GM19328 (cell line): Measurements from ENCODE around the gene PGF.

Experiments used
- ATAC-seq: cut with Tn5 transposase; IDR thresholded peaks from one replicate; pipeline ENCODE4 v1.9.1; 2021; ENCODE audit warnings: mild to moderate bottlenecking, moderate library complexity; ENCODE audit not compliant: unreplicated experiment

Gene PGF

DNA sequence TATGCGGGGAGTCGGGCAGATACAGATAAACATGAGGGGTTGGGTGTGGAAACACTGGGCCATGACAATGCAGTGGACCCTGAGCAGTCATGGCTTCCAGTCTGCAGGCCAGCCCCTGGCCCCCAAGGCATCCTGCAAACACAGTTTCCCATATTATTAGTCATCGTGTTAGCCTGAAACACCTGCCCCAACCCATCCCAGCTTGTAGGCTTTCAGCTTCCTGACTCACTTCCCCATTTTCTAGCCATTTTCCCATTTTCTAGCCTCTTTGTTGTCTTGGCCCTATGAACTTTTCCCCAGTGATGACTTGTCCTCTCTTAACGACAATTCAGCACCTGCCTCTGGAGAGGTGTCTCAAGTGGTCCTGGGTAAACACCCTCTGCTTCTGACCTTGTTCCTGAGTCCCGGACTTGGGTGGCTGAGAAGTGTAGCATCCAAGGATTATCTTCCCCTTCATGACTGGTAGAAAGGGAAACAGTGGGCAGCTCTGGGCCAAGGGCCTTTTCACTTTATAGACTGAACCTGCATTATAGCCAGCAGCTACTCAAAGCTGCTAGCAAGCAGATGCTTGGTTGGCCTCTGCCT, 4.3 kb upstream of the PGF start:
- ATAC-seq, result no peak

DNA sequence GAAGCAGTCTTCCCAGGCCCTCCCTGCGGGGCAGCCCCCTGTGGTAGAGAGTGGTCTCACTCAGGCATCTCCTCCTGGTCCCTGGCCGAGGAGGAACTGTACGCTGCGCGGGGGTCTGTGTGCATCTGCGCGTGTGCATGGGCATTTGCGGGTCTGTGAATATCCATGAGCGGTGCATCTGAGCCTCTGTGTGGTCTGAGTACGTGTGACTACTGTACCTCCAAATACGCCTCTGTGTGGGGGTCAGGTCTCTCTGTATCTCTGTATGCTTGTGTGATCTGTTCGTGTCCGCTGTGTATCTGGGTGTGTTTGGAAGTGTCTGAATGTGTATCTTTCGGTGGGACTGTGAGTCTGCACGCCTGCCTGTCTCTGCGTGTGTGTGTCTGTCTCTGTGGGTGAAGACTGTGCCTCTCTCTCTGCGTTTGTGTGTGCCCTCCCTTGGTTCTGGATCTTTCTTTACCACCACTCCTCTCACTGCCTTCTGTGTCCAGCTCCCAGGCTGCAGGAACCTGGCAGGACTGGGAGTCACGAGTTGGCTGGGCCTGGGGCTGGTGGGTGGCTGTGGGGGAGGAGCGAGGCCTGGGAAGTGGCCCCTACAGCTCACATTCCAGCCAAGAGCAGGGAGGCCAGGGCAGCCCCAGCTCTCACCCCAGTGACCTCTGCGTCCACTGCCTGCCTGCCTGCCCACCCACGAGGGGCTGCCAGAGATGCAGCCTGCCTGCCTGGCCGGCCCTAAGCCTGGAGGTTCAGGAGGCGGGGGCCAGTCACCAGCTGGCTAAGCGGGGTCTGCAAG, 1.1 kb upstream of the PGF start:
- no peak for ATAC-seq

DNA sequence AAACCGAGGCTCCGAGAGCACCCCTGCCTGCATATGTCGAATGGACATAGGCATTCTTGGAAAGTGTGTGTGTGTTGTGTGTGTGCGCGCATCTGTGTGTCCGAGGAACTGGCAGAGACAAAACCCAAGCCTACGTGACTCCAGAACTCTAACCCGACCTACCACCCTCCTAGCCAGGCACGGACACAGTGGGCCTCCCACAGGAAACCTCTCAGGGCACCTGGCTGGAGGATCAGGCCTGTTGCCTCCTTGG, 556 bp upstream of the PGF start:
- ATAC-seq, result no peak

DNA sequence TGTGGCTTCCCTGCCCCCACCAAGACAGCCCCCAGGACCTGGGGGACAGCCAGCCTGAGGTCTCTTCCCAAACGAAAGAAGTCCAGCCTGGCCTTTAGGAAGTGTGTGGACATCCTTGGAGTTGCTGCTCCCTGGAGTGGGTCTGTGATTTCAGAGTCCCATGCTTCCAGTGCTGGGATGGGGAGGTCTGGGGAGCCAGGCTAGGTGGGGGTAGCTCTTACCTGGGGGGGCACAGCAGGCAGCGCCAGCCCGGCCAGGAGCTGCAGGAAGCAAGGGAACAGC, 509 bp downstream of the PGF start:
- no peak for ATAC-seq

DNA sequence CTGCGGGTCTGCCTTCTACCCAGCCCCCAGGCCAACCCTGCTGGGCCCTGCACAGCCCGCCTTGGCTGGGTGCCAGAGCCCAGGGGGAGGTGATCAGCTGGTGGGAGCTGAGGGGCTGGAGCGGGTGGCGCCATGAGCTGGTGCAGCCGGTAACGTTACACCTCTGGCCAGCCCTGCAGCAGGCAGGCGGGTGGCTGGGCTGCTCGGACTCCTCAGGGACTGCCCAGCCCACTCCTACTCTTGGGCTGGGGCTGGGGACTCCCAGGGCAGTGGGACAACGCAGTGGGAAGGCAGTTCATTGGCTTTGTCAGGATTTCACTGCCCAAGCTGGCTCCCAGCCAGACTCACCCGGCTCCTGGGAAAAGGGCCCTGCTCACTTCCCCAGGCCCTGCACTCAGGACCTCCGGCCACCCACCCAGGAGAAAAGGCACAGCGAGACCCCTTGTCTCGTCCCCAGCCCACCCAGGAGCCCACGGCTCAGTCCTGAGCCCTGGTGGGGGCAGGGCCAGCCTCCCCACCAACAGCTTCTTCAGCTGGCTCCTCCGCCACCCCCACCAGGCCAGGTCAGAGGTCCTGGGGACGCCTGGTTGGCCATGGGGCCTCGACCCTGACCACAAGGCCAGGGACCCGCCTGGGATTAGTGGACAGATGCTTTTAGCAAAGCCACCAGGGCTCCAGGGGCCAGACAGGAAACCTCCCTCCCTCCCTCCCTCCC, 1.0 kb downstream of the PGF start:
- no peak for ATAC-seq

DNA sequence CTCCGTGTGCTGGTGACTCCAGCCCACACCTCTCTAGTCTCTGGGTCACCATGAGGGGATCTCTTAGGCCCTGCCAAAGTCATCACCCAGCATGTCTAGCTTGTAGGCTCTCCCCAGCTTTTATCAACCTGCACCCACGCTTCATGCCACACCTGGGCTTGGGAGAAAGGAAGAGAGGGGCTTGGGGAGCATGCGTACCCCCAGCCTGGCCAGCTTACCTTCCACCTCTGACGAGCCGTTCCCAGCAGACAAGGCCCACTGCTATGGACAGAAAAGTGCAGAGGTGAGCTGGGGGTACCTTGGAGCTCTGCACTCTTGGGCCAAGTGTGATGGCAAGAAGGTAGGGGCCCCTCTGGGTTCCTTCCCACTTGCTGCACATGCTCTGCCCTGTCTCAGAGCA, 1.7 kb downstream of the PGF start:
- ATAC-seq, result no peak

DNA sequence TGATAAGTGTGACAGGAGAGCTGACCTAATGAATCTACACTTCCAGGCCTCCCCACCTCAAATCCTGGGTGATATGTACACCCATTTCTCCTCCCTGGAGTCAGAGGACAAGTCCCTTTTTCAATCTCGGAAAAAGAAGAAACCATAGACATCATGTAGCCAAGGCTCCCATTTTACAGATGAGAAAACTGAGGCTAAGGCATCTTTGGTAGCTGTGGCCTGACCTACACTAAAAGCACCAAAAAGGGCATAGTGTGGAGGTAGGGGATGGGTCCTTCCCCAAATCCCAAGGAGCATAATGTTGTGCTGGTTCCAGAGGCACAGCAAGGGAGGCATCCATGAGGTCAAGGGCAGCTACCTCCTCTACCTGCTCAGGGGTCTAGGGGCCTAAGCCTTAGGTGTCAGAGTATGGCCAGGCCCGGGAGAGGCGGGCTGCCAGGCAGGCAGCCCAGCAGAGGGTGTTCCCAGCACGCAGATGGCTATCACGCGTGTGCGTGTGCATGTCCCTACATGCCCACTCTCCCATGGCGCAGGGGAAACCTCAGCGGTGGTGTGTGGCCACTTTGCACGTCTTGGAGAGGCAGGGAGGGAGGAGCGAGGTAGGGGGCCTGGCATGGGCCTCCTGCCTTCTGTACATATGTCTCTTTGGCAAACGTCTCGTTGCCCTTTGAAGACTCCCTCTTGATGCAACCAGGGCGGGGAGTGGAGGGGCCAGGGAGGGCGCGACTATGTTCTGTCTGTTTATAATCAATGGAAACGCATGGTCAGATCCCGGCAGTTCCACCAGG, 2.5 kb downstream of the PGF start:
- no peak for ATAC-seq

DNA sequence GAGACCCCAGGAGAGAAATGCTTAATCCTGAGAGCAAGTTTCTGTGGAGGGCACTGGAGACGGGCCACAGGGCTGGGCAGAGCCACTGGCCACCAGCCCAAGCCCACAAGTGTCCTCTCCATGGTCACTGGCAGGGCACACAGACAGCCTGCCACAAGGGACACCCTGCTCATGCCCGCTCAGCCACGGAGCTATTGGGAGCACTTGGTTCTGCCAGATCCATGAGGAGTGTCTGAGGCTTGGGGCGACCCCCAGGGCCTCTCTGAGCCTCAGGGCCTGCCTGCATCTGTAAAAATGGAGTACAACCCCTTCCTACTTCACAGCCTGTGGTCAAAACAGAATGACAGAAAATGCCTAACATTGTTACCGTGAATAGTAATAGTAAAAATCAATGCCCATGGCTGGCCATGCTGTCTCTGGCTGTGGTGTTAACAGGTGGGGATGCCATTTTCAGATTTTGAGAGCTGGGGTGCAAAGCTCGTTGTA, 3.2 kb downstream of the PGF start:
- no peak for ATAC-seq

DNA sequence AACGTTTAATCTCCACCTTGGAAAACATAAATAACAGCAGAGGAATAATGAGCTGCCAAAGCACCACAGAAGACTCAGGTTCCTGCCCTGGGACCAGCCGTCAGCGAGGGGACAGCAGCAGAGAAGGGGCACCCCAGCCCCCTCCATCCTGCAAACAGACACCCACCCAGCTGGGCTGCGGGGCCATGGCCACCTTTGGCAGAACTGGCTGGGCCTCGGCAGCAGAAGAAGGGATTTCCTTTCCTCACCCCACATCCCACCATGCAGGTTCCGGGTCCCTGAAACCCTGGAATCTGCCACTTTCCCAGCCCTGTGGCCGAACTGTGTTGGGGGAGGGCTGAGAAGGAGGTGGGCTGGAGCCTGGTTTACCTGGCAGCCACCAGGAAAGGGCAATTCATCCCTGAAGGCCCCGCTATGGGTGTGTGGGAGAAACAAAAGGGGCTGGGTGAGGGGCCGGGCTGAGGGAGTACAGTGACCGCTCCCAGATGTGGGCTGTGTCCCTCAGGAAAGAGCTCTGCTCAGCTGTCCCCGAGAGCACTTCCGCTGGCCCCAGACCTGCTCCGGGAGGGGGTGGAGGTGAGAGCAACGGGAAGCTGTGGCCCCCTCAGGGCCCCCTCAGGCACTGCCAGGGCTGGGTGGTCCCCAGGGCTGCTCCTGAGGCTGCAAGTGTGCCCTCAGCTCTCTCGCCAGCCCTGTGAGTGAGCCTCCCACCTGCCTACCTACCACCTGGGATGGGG, 3.8 kb downstream of the PGF start:
- ATAC-seq, result no peak

DNA sequence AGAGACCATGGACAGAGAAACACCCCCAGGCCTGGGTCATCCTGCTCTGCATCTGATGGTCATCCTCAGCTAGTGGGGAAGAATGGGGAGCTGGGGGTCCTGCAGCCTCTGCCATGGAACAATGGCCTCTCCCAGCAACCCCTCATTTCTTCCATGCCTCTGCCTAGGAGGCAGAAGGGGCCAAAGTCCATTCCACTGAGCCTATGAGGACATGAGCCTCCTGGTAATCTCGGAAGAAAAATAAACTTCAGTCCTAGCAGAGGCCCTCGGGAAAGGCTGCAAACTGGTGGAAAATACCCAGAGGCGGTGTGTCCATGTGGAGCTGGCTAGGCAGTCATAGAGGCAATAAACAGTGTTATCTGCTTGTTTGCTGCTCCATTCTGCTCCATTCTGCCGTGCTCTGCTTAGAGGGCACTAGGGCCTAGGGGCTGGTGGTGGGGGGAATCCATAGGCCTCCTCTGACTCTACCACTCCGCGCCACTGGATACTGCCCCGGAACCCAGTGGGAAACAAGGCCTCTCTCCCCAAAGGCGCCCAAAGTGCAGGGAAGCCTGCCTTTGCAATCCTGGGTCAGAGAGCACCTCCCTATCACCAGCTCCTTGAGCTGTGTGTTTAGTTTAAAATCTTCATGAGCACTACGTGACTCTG, 4.5 kb downstream of the PGF start:
- ATAC-seq, result no peak

DNA sequence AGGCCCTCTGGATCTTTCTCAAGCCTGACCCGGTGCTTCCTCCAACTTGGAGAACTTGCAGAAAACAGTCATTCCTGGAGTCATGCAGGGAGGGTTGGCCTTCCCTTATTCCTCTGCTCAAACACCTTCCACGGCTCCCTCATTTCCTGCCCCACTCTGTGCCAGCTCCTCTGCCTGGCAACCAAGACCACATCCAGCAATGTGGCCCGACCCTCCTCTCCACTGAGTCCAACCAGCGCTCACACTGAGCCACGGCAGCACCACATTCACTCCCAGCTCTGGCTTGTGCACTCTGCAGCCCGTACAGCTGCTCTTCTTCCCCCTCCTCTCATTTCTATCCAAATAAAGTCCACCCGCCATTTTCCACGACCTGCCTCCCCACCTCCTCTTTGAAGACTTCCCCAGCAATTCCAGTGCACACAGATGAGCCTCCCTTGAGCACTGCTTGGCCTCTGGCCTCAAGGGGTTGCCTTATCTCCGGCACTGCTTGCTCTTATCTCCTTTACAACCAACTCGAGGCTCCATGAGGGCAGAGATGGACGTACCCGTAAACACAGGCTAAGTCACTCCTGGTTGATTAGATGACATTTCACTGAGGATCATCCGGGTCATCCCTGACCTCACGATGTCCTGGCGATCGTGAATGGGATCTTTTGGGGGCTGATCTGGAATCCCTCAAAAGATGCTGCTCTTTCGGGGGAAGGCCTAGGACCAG, 5.4 kb downstream of the PGF start:
- ATAC-seq, result no peak

DNA sequence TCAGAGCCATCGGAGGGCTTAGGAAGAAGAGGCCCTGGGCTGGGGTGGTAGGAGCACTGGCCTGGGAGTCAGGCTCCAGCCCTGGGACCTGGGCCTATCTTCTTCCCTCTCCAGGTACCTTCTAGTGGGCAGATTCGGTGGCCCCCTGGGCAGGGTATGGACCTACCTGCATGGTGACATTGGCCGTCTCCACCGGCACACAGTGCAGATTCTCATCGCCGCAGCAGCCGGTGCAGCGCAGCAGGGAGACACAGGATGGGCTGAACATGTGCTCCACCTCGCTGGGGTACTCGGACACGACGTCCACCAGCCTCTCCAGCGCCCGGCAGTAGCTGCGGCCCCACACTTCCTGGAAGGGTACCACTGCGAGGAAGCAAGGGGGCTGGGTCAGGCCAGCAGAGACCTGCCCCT, 6.2 kb downstream of the PGF start:
- no peak for ATAC-seq

DNA sequence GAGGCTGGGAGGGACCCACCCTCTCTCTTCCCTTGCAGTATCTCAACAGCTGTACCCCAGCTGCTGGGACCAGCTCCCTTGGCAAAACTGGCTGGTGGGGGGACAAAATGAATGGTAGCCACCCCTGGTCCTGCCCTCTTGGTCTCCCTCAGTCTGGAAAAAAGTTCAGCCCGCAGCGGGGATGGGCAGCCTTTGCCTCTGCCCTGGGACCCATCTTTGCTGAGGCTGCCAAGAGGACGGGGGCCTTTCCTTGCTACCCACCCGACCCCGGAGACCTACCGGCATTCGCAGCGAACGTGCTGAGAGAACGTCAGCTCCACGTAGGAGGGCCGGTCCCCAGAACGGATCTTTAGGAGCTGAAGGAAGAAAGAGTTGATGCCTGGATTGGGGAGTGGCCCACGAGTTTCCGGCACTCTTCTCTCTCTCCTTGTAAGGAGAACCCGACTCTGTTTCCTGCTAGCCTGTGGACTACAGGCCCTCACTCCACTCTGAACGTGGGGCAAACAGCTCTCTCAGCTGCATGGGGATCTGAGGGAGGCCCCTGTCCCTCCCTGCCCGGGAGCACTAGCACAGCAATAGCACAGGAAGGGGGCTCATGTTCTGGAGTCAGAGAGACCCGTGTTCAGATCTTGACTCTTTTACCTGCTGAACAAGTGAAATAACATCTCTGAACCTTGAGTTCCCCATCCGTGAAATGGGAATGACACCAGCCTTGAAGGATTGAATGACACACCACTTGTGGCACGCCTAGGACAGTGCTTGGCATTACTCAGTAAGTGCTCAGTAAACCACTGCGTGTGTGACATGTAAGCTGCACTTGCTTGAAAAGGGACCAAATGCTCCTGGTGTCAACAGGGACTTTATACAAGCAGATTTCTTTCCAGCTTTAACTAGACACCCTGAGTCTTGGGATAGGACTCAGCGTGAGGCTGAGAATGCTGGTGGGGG, 6.9 kb downstream of the PGF start:
- no peak for ATAC-seq

DNA sequence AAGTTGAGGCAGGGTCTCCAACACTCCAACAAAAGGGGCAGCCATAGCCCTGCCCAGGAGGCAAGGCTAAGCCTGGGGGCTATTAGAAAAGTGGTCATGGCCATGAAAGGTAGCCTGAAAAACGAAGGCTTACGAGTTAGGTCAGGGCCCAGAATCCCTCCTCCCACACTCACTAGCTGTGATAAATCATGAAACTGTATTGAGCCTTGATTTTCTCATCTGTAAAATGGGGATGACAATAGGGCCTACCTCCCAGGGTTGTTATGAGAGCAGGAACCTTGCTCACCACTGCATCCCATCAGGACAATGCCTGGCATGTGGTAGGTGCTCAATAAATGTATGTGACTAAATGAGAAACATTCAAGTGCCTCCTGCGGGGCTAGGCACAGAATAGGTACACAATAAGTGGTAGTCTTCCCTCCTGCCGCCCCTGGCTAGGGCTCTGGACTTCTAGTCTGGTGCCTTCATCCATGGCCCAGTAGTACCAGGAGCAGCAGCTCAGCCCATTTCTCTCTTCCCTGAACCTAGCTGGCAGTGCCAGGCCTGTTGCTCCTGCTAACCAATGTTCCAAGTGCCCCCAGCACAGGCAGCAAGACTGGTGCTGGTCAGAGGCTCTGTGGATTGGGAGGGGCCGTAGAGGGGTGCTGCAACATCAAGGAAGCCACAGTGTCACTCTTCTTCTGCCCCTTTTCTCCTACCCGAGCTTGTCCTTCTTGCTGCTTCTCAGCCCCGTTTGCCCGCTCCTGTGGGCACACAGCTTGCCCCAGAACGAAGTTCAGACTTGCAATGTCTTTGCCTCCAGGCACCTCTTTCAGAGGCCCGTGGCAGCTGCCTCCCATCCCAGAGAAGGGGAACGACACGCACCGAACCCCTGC, 7.8 kb downstream of the PGF start:
- ATAC-seq, result no peak

DNA sequence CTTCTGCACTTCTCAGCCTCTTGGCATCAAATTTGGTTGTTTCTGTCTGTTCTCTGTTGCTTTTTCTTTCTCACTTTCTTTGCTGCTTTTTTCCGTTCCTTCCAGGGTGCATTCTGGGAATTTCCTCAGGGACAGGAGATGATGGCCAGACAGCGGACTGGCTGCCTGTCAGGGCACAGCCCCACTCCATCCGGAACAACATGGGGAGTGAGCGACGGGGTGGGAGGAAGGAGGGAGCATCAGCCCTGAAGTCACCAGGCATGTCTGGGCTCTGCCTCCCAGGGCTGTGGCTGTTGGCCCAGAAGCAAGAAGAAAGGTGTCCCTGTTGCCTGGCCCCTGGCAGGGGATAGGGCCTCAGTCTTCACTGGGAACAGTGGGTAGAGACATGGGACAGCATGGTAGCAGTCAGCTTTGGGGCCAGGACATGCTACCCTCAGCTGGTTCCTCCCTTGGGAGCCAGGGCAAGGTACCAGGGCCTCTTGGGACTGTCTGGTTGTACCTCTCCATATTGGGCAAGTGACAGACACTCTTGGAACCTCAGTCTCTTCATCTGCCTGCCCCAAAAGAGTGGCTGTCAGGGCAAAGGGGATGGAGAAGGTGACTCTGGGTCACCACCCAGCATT, 8.6 kb downstream of the PGF start:
- no peak for ATAC-seq

DNA sequence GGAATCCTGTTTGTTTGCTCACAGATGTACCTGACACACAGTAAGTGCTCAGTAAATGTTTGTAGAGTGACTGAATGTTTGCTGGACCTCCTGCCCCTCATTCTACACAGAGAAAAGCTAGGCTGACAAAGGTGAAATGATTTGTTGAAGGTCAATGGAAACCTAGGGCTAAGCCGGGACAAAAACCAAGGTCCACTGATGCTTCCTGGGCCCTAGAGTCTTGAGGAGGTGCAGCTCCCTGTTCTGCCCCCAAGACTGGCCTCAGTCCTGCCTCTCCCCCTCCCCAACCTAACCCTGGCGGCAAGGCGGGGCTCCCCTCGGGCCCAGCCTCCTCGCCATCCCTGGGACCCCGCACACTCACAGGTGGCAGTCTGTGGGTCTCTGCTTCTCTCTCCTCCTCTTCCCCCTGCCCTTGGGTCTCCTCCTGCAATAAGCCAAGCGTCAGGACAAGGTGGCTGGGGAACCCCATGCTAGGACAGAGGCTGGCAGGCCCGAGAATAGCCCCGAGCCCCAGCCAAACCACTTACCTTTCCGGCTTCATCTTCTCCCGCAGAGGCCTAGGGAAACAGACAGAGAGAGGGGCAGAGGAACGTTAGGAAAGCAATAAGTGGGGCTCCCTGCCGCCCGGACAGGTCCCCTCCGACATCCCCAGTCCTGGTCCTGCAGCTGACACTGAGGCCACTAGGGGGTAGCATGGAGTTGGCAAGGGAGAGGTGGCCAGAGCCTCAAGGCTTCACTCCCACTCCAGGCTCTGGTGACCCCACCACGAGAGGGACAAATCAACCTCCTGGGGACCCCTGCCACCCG, 9.3 kb downstream of the PGF start:
- ATAC-seq, result no peak
